Activated gamma-delta T cell (primary cell): ENCODE data around the gene CHD6.

Experiments
- DNase-seq: peaks from one replicate; lab custom pipeline; 2025; lab: John Stamatoyannopoulos, UW

CHD6 gene

DNA sequence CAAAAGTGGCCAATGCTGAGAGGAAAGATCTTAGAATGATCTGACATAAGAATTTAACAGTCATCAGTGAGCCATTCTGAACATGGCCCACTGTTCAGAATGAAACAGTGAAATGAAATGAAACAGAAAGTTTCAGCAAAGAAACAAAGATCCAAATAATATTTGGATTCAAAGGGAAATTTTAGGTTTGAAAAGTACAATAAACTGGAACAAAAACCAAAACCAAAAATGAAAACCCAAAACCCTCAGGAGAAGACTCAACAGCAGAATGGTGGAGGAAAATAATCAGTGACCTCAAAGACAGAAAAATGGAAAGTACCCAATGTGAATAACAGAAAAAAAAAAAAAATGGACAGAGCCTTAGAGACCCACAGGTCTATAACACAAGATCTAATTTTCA, 185.4 kb downstream of the CHD6 start:
- DNase-seq: no peak

DNA sequence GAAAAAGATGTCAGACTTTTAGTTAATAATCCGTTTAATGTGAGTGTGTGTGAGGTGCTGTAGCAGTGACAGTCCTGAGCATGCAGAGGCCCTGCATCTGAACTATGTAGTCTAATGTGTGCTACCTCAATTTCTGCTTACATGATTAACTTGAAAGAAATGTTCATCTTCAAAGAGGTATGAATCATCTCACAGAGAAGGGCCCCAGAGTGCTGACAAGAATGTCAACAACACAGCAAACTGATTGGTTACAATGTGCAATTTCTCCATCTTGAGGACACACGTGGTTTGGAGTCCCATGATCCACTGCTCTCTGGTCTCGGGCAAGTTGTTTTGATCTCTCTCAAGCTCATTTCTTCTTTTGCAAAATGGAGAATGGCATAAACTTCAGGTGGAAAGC, 189.9 kb downstream of the CHD6 start:
- DNase-seq: no peak

DNA sequence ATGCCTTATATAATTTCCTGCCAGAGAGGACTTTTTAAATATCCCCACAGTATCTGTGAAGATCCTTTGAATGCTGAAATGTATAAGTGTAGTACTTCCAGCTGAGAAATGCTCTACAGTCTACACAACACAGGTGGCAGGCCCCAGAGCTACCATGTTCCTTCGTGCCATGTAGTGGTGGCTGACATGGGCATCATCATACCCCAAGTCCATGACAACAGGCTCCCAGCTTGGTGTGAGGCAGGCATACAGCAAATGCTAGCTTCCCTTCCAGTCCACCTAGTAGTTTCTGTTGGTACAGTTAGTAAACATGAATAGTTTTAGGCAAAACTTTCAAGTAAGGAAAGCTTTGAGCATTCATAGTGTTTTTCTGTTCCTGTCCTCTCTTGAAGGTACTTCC, 190.3 kb downstream of the CHD6 start:
- DNase-seq: no peak

DNA sequence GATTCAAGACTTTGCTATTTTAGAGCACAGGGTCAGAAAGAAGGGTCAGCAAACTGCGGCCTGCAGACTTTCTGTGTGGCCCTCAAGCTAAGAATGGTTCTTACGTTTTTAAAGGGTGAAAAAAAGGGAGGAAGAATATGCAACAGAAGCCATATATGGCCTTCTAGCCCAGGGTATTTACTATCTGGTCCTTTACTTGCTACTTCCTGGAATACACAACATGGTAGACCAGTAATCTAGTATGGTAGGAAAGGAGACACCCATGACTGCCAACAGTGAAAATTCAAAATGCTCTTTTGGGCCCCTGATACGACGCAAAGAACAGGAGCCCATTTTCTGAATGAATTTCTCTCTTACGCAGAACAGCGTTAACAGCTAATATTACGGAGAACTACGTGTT, 191.2 kb downstream of the CHD6 start:
- no peak for DNase-seq

DNA sequence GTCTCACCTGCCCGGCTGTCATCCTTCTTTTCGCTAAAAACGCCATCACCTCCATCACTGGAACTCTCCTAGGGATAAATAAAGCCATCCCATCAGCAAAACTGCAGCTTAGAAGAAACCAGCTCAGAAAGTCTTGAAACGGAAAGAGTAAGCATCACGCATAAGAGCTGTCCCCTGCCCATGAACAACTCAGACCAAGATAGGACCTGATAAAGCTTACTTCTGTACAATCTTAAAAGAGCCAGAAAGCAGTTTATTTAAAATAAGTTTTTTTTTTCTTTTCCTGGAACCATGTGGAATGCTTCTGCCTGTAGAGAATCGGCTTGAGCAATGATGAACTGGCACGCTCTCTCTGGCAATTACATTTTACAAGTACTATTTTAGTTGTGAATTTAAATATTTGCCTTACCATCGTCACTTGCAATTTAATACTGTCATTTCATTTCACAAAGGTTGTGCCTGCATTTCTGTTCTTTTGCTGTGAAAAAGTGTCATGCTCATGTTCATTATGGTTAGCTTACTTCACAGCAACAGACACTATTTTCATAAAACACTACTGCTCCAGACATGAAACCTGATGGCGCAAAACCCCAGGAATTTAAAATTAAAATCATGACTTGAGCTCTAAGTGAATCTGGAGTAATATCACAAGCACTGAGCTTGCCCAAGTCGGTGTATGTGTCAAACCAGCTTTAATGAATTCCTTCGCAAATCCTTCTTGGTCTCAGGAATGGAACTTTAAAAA, 191.9 kb downstream of the CHD6 start:
- DNase-seq: no peak

DNA sequence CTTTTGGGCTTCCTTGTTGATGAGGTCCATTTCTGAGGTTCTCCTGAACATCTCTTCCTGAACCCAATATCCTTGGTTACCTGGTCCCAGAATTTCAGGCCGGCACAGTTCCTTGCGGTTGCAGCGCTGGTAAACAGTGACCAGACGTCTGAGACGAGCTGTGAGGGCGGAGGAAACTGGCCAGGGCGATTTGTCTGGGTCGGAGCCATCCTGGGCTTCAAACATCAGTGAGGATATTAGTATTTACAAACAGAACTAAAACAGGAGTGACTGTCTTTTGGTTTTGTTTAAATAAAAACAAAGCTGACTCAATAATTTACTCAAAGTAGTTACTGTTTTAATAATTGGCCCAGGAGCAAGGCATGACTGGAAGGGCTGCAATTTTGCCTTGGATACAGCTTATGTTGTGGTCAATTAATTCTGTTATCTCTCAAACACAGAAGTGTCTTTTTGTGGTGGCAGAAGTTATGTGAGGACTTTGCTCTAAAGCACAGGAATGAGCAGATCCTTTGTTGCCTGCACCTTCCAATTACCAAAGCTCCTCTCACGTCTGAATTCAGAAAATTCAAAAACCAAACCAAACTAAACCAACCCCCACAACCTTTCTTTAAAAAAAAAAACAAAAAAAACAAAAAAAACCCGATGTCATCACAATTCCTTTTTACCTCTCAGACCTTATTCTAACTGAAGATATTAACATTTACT, 192.8 kb downstream of the CHD6 start:
- no peak for DNase-seq

DNA sequence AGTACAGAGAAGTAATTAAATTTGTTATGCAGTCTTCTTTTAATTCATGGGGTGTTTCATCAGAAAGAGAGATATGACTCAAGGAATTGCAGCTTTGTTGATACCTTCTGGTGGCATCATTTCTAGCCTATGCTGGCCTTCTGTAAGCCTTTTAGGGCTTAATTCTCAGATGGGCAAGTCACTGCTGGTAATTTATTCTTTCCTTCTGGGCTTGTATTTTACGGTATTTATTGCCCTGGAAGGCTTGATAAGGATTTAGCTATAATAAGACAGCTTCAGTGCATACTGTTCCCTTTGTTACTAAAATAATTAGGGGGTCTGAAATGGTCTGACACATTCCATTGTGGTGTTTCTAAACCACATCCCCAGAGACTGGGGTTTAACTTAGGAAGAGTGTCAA, 193.6 kb downstream of the CHD6 start:
- DNase-seq: no peak

DNA sequence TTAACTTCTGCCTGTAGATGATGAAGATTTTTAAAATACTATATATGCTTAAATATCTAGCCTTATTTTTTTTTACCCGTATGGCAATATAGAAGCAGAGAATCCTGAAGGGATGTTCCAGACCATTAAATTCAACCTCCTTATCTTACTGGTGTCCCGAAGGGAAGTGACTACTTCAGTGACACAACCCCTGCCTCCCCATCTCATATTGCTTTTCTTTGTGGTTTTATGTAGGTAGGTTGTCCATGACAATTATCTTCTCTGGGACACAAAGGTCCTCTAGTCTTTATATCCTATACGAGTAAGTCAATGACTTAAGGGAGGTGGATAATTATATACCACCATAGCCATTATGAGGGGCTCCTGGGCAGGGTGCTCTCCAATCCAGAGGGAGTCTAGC, 194.2 kb downstream of the CHD6 start:
- no peak for DNase-seq

DNA sequence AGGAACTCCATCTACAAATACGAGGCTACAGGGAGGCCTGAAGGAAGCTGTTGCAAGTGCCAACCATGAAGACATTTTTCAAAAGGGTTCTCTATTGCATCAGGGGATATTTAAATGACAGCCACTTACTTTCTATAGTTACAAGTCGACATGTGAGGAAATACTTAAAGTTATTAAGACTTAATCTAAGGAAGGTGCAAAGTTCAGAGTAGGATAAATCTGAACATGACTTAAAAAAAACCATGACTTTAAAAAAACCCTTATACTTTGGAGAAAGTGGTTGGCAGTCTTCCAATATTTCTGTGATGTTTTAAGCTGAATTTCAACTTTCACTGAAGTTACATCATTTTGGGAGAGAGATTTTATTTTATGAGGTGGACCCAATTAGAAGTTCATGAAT, 195.2 kb downstream of the CHD6 start:
- DNase-seq: no peak

DNA sequence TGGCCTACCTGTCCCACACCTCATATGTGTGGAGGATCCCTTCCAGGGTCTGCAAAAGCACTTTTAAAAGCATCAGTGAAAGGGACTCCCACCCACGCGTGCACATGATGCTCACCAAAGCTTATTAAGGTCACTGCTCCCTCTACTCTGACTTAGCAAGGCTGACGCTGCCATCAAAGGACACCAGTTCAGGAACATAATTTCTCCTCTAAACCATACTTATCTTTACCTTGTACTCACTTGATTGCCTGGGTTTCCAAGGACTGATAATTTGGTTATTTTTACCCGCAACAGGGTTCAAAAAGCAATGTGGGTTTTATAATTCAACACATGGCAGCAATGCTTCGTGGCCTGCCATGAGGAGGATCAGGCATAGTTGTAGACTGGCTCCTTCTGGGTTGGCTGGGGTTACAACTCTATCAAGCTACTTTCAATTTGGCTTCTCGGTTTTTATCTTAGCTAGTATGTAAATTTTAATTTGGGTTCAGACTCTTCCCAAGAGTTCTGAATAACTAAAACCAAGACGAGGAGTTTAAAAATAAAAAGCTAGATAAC, 199.4 kb downstream of the CHD6 start:
- no peak for DNase-seq

DNA sequence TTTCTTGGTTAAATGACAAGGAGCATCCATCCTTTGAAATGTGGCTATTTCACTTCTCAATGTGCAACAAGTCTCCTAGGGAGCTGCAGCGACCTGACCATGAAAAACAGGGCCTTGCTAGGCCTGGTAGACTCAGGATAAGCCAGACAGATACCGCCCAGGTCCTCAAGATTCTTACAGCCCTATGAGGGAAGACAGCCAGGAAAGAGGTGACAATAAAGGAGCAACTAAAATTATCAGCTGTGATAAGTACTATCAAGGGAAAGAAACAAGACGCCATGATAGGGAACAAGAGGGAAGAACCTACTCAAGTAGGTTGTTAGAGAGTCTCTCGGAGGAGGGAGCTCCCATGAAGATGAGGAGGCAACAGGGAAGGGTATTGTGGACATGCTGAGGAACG, 200.1 kb downstream of the CHD6 start:
- DNase-seq: no peak

DNA sequence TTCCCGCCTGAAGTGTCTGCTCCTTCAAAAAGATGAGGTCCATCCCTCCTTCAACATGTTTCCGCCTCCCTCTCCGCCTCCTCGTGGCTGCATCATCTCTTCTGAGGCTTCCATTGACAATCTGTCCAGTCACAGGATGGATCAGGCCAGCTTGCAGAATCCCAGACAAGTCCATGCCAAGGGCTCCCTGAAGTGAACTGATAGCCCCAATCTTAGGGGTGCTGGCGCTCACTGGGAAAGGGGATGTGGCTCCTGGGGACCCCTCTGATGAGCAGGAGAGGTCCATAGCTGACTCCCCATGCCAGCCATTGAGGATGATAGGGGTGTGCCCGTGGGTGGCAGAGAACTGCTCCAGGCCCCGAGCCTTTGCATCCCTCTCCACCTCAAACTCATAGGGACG, 203.0 kb downstream of the CHD6 start:
- no peak for DNase-seq

DNA sequence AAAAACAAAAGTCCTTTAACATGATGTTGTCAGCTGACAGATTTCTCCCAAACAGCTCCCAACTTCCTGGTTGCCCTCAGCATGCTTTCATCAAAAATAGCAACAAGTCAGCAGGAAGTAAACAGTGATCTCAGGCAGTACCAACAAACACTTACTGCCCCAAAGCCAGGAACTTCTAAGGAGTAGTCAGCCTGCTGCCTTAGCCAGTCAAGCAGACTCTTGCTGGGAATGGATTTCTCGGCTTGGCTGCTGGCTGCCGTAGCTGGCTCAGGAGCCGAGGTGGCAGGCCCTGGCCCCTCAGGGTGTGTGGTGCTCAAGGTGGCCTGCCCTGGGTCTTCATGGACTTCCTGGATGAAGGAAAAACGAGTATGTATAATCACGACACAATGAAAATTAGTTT, 205.0 kb downstream of the CHD6 start:
- DNase-seq: no peak

DNA sequence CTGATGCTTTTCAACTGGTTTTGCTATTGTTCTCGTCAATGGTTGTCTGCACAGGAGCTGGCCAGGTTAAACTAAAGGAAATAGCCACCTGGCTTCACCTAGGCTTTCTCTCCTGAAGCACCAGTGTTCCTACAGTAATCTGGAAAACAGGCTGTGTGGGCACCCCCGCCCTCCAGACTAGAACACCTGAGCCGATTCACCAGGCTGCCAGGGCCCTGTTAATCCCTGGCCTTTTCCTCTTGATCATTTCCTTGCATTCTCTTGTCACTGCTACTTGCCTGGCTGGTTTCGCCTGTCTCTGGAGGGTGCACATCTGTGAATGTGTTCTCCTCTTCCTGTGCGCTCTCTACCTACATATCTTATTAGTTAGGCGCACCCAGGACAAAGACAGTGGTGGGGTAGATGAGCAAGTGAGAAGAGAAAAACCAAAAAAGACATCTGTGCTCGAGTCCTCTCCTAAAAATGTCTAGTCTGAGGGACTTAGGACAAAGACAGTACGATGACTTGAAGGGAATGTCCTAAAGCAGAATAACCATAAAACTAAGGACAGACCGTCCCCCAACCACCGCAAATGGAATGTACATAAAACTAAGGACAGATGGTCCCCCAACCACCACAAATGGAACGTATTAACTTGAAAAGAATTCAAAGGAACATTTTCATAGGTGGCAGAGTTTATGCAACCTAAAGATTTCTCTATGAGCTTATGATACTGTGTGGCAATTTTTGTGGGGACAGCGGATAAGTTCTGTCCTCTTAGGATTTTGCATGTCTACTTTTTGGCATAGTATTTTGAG, 205.7 kb downstream of the CHD6 start:
- DNase-seq: no peak

DNA sequence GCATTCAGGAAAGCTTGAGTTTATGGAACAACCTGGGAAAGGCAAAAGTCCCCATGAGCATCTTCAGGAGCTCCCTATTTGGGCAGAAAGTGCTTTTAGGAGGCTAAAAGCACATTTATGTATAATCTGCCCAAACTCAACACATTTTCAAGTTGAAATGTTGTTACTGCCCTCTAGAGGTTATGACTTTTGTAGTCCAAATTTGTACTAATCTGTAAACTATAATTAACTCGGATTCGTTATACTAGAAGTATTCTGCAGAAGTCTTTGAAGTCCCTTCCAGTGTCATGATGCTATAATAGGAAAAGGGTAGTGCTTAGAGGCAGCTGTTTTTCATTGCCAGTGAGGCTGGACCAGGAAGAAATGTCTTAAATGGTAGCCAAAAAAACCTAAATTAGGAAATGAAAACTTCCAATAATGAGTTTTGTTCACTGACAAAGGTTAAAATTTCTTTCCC, 206.8 kb downstream of the CHD6 start:
- no peak for DNase-seq

DNA sequence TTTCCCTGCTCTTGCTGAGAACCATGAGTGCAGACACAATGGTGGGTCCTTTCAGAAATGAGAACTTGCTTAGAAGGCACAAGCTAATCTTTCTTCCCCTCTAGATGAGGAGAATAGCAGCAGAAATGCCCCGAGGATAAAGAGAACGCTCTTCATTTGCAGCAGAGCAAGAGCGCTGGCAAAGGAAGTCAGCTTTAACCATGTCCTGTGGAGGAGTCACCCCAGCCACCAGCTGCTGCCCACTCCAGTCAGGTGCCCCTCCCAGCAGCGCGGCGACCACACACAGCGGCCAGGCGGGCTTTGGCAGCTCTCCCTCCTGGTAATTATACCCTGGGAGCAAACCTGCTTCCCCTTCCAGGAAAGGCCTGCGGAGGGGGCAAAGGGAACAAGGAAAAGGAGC, 209.2 kb downstream of the CHD6 start:
- DNase-seq: no peak

DNA sequence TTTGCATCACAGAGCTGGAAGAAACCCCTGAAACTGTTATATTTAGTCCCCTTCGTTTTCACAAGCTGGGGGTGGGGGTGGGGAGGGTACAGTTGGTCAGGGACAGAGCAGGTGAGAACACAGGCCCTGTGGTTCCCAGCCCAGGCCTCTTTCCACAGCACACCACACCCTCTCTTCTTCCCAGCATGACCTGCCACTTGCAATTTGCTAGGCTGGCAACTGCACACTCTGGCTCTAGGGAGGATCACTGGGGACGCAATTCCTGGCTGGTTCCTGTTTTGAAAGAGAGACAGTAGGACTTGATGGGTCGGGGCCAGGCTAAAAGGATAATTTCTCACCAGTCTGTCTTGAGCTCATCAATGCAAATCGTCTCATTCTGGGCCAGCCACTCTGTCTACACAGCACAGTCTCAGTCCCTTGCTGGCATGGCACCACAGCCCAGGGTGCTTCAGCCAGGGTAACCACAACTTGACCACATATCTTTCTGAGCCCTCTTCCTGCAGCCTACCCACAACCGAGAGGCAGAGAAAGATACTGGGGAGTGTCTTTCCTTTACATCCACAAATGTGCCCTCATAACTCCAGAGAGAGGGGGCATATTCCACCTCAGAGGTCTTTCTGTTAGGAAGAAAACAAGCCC, 209.9 kb downstream of the CHD6 start:
- DNase-seq: no peak

DNA sequence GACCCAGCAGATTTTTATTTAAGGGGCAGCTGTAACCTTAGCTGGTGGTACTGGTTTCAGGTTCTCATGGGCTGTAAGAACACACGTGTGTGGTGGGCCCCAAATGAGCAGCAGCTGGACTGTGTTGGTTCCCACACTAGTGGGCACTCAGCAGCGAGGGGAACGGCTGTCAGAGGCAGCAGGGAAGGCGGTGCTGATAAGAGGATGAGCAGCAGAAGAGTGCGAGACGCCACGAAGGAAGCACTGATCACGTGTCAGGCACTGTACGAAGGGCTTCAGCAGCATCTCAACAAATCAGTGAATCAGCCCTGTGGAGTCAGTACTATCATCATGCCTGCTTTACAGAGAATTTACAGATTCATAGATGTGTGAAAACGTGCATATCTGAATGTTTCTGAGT, 210.6 kb downstream of the CHD6 start:
- DNase-seq: no peak

DNA sequence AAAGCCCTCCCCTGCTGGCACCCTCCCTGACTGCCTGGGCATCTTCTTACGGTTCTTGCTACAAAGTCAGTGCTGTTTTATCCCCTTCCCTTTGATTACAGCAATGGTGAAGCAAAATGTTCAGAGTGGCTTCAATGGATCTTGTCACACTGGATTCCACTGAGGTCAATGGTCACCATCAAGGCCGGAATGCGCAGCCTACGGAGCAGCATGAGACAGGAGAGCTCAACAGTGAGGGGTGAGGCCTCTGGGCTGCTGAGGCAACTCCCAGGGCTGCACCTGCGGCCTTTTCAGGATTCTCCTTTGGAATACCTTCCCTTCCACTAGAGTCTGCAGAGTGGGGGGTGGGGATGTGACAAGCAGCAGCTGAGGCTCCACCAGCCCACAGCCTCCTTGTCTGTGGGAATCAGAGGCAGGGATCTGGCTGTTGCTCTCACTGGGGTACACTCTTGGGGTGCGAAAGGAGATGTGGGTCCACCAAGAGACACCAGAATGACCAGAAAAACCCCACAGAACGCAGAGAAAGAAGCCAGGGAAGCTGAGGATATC, 211.2 kb downstream of the CHD6 start:
- DNase-seq: no peak

DNA sequence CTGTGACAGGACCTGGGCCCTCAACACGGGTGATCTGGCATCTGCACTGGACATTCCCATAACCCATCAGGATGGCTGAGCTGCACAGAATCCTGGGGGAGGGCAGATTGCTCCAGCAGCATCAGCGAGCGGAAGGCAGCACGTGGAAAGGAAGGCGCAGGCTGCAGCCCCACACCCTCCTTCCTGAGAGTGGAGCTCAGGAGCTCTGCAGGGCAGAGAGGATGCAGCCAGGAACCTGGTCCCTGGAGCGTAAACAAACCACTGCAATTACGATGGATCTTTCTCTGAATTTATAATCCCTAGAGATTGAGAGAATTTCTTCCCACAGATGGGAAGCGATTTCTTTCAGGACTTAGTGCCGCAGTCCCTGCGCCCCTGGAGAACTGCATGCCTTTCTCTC, 211.8 kb downstream of the CHD6 start:
- no peak for DNase-seq

DNA sequence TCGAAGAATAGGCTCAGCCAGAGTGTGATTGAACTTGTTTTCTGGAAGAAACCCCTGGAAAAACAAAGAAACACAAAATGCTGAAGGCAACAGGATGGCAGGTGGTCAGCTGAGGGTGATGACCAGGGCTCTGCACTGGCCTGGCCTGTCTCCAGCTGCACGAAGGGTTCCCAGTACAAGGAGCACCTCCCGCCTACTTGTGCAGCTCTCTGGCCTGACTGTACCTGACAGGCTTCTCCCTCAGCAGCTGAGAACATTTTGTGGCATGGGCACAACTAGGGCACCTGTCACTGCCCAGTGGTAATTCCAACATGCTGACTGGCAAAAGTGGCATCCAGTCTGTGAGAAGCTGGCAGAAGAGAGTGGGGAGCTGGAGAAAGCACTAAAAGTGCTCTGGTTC, 212.7 kb downstream of the CHD6 start:
- no peak for DNase-seq

DNA sequence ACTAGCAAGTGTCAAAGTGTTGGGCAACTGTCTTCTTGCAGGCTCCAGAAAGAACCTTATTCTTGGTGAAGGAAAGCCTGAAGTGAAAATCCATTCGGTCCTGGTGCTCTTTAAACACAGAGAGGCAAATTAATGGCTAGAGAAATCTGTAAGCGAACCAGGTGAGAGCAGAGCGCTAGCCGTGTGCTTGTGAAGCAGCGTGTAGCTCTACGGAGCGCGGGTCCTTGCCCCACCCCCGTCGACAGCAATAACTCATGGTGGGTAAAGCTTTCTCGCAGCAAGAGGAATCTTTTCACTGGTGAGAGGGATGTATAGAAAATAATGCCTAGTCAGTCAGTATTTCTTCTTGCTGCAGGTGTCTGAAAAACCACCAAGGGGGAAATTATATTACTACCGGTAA, 214.6 kb downstream of the CHD6 start:
- no peak for DNase-seq
